Muscle of leg (tissue), 11 donors: ENCODE results near the gene DPEP1. TPM values are rescaled to one million over a fixed set of nuclear protein-coding genes. Genes with fewer than 3 reads are reported as not detected.
"Not testable (repeated sequence)": the region's sequence is repeated elsewhere in the genome, so short reads cannot be mapped to it uniquely, and the experiment has no call there.

ENCODE experiments used
- DNase-seq: peaks from one replicate; pipeline ENCODE4 v3.0.0; 2013
- H3K27ac ChIP-seq: one replicate; pipeline ENCODE4 v1.5.1; 2013; ENCODE audit warnings: mild to moderate bottlenecking, low read length, control low read depth
- H3K27me3 ChIP-seq: one replicate; pipeline ENCODE4 v1.6.1; 2013; ENCODE audit warnings: low read length; ENCODE audit not compliant: control insufficient read depth, insufficient read depth
- H3K36me3 ChIP-seq: one replicate; pipeline ENCODE4 v1.6.1; 2013; ENCODE audit warnings: low read length; ENCODE audit not compliant: control insufficient read depth, insufficient read depth
- H3K4me1 ChIP-seq: one replicate; pipeline ENCODE4 v1.6.1; 2013; ENCODE audit warnings: low read length; ENCODE audit not compliant: control insufficient read depth, insufficient read depth
- H3K4me3 ChIP-seq: one replicate; pipeline ENCODE4 v1.5.1; 2013; ENCODE audit warnings: low read length, control low read depth
- H3K9me3 ChIP-seq: replicated peaks from 2 replicates; pipeline ENCODE4 v1.6.1; 2013; ENCODE audit warnings: low read depth, low read length; ENCODE audit not compliant: control insufficient read depth
- WGBS: methylation state at CpG from one replicate; pipeline ENCODE4 v1.1.5; 2013; ENCODE audit warnings: missing lambda C conversion rate; ENCODE audit not compliant: insufficient coverage; 5-methylcytosine and 5-hydroxymethylcytosine counted together
- polyA plus RNA-seq, 8 donors: library from polyadenylated mRNA; unstranded; fragments of 120-200 nt; gene quantifications; one replicate each; pipeline versions ENCODE4 v1.2.1 to v1.2.3, GENCODE V29; 2013; ENCODE audit warnings: inconsistent platforms in 1 of 8, low replicate concordance in 1 of 8; ENCODE audit not compliant: insufficient read length in 8 of 8, insufficient read depth in 1 of 8
- total RNA-seq: library from RNA; stranded (reverse); fragments of 120-200 nt; gene quantifications from one replicate; pipeline ENCODE4 v1.2.4, GENCODE V29; 2013

The DPEP1 gene
- total and polyA plus RNA-seq, 9 donors, result 0.35 to 10.5 (median 1.1) TPM

- DNase-seq, H3K27me3 ChIP-seq, H3K4me1 ChIP-seq, H3K9me3 ChIP-seq, H3K27ac ChIP-seq, H3K36me3 ChIP-seq, H3K4me3 ChIP-seq: not testable (repeated sequence)
- WGBS, result no CpG with 5 or more reads among the region's 36 CpGs
These were observed 25.8 kb upstream of the DPEP1 start for GRCh38 chr16:89587676-89588075.

- Histone ChIP-seq H3K9me3 (no peaks in the 10 kb centered on the region), H3K4me3 (no peak overlapping the region), H3K27me3 (no peaks in the 10 kb centered on the region), H3K27ac (no peak overlapping the region), H3K36me3 (no peaks in the 10 kb centered on the region), H3K4me1 (no peaks in the 10 kb centered on the region)
- WGBS, result 92% methylated on average over 16 of the region's 26 CpGs
- DNase-seq, result no peak
These were observed 24.9 kb upstream of the DPEP1 start for GRCh38 chr16:89588413-89589109.

- 76% methylated on average over 18 of the region's 21 CpGs for WGBS
- no peak for DNase-seq
These were observed 24.1 kb upstream of the DPEP1 start for GRCh38 chr16:89589241-89589926.

GRCh38 chr16:89593841-89594240 lies 19.6 kb upstream of the DPEP1 start:
- no peak for DNase-seq
- no CpG with 5 or more reads among the region's 15 CpGs for WGBS
- no peaks in the 10 kb centered on the region for H3K9me3 ChIP-seq
- no peaks in the 10 kb centered on the region for H3K4me1 ChIP-seq
- H3K27ac ChIP-seq, result no peak overlapping the region
- no peaks in the 10 kb centered on the region for H3K27me3 ChIP-seq
- H3K36me3 ChIP-seq, result no peaks in the 10 kb centered on the region
- H3K4me3 ChIP-seq, result no peak overlapping the region

More at GRCh38 chr16:89589241-89589926, 24.1 kb upstream of the DPEP1 start:
- no peak overlapping the region for H3K4me3 ChIP-seq
- H3K9me3 ChIP-seq, result no peaks in the 10 kb centered on the region
- no peak overlapping the region for H3K27ac ChIP-seq
- H3K36me3 ChIP-seq, result no peaks in the 10 kb centered on the region
- H3K27me3 ChIP-seq, result no peaks in the 10 kb centered on the region
- H3K4me1 ChIP-seq, result no peaks in the 10 kb centered on the region

GRCh38 chr16:89595330-89596060 lies 17.9 kb upstream of the DPEP1 start:
- Histone ChIP-seq H3K4me3 (no peak overlapping the region), H3K9me3 (no peaks in the 10 kb centered on the region), H3K27ac (no peak overlapping the region), H3K27me3 (no peaks in the 10 kb centered on the region), H3K36me3 (no peaks in the 10 kb centered on the region), H3K4me1 (no peaks in the 10 kb centered on the region)
- DNase-seq, result no peak
- WGBS, result 90% methylated on average over 47 of the region's 47 CpGs

- H3K9me3 ChIP-seq, result no peaks in the 10 kb centered on the region
- no peak overlapping the region for H3K27ac ChIP-seq
- H3K27me3 ChIP-seq, result no peaks in the 10 kb centered on the region
- H3K36me3 ChIP-seq, result no peaks in the 10 kb centered on the region
- 53% methylated on average over 15 of the region's 25 CpGs for WGBS
- no peaks in the 10 kb centered on the region for H3K4me1 ChIP-seq
- no peak for DNase-seq
- H3K4me3 ChIP-seq, result no peak overlapping the region
These were observed 17.3 kb upstream of the DPEP1 start for GRCh38 chr16:89596061-89596689.

GRCh38 chr16:89596957-89597649 lies 16.3 kb upstream of the DPEP1 start:
- no peaks in the 10 kb centered on the region for H3K9me3 ChIP-seq

GRCh38 chr16:89598199-89598598 lies 15.2 kb upstream of the DPEP1 start:
- no CpG with 5 or more reads among the region's 14 CpGs for WGBS
- DNase-seq, result no peak
- Histone ChIP-seq H3K36me3 (no peaks in the 10 kb centered on the region), H3K4me3 (no peak overlapping the region), H3K27me3 (peaks cover 5% of the 10 kb centered on the region), H3K27ac (no peak overlapping the region), H3K9me3 (no peaks in the 10 kb centered on the region), H3K4me1 (peaks cover 8% of the 10 kb centered on the region)

More at GRCh38 chr16:89596957-89597649, 16.3 kb upstream of the DPEP1 start:
- DNase-seq, result no peak
- H3K4me1 ChIP-seq, result no peaks in the 10 kb centered on the region
- no peak overlapping the region for H3K4me3 ChIP-seq
- peaks cover 3% of the 10 kb centered on the region for H3K27me3 ChIP-seq
- H3K36me3 ChIP-seq, result no peaks in the 10 kb centered on the region
- WGBS, result 79% methylated on average over 18 of the region's 19 CpGs
- no peak overlapping the region for H3K27ac ChIP-seq

GRCh38 chr16:89599451-89599858 lies 14.0 kb upstream of the DPEP1 start:
- Histone ChIP-seq H3K4me3 (no peak overlapping the region), H3K27ac (no peak overlapping the region), H3K27me3 (peaks cover 5% of the 10 kb centered on the region), H3K4me1 (peaks cover 8% of the 10 kb centered on the region), H3K36me3 (no peaks in the 10 kb centered on the region), H3K9me3 (no peaks in the 10 kb centered on the region)
- DNase-seq, result no peak
- WGBS, result 19% methylated on average over 7 of the region's 8 CpGs
